NCI-H2227 (cell line): ENCODE results near the gene KIF5C.

Experiments used
- DNase-seq: peaks from one replicate; lab custom pipeline; 2025; ENCODE audit not compliant: unreplicated experiment; lab: John Stamatoyannopoulos, UW

The KIF5C gene

GRCh38 chr2:148887350-148888002, 12.4 kb downstream of the KIF5C start:
- peak; percentile 42 for DNase-seq

GRCh38 chr2:148888003-148888501, 13.0 kb downstream of the KIF5C start:
- peak; percentile 72 for DNase-seq

GRCh38 chr2:148888986-148889385, 14.0 kb downstream of the KIF5C start:
- no peak for DNase-seq

- no peak for DNase-seq
These were observed 18.9 kb downstream of the KIF5C start for GRCh38 chr2:148893906-148894305.

- DNase-seq: peak; percentile 69
These were observed 21.1 kb downstream of the KIF5C start for GRCh38 chr2:148896136-148896535.

- DNase-seq: no peak
These were observed 24.8 kb downstream of the KIF5C start for GRCh38 chr2:148899638-148900318.

- peak; percentile 52 for DNase-seq
These were observed 25.4 kb downstream of the KIF5C start for GRCh38 chr2:148900350-148900837.

GRCh38 chr2:148901142-148901541, 26.1 kb downstream of the KIF5C start:
- DNase-seq: peak; percentile 17

- DNase-seq: no peak
These were observed 27.8 kb downstream of the KIF5C start for GRCh38 chr2:148902798-148903197.

GRCh38 chr2:148903294-148903693, 28.3 kb downstream of the KIF5C start:
- no peak for DNase-seq

GRCh38 chr2:148903979-148904378, 29.0 kb downstream of the KIF5C start:
- DNase-seq: peak; percentile 73

GRCh38 chr2:148906124-148906523, 31.1 kb downstream of the KIF5C start:
- DNase-seq: no peak

- no peak for DNase-seq
These were observed 32.2 kb downstream of the KIF5C start for GRCh38 chr2:148907085-148907785.

GRCh38 chr2:148909114-148909513, 34.1 kb downstream of the KIF5C start:
- peak; percentile 63 for DNase-seq

GRCh38 chr2:148913061-148913460, 38.0 kb downstream of the KIF5C start:
- no peak for DNase-seq

GRCh38 chr2:148913492-148913891, 38.5 kb downstream of the KIF5C start:
- DNase-seq: no peak

- DNase-seq: no peak
These were observed 39.4 kb downstream of the KIF5C start for GRCh38 chr2:148914463-148914862.

GRCh38 chr2:148917431-148917830, 42.4 kb downstream of the KIF5C start:
- no peak for DNase-seq

- no peak for DNase-seq
These were observed 43.5 kb downstream of the KIF5C start for GRCh38 chr2:148918554-148918953.

- DNase-seq: no peak
These were observed 45.5 kb downstream of the KIF5C start for GRCh38 chr2:148920559-148920958.

- no peak for DNase-seq
These were observed 47.0 kb downstream of the KIF5C start for GRCh38 chr2:148922062-148922461.
